22Rv1 (cell line): ENCODE results near the gene LRTM1.

Experiments used
- CTCF ChIP-seq: fragments of 450-650 bp; IDR thresholded peaks from 2 replicates; pipeline ENCODE4 v1.5.1; 2017; ENCODE audit warnings: mild to moderate bottlenecking
- ZFX ChIP-seq: fragments of 450-650 bp; IDR thresholded peaks from 2 replicates; pipeline ENCODE4 v1.6.1; 2017; ENCODE audit warnings: antibody characterized with exemption, borderline replicate concordance

GRCh38 chr3:54915976-54916375 is 11.9 kb downstream of the LRTM1 start:
- TF ChIP-seq CTCF (no peak), ZFX (no peak)
